Spleen (tissue), 11 donors: Measurements from ENCODE around the gene FKBP10. TPM values are rescaled to one million over a fixed set of nuclear protein-coding genes. Genes with fewer than 3 reads are reported as not detected.
A peak's percentile ranks its signal among the peaks of the same experiment; 100 is the strongest.

Experiments
- DNase-seq: peaks from one replicate; pipeline ENCODE4 v3.0.0-alpha.2; 2020
- H3K27ac ChIP-seq, 8 donors: fragments of 200-600 bp; sonication (generic) in 7 of 8; 1 replicate in 4 of 8; 2 replicates in 4 of 8; pipeline versions ENCODE4 v1.5.0 to v1.8.0; 2016 to 2021; ENCODE audit warnings: inconsistent platforms in 4 of 8, mild to moderate bottlenecking in 4 of 8, moderate library complexity in 1 of 8
- H3K27me3 ChIP-seq, 7 donors: fragments of 200-600 bp; sonication (generic) in 6 of 7; replicated peaks in 1 of 7; 1 replicate in 4 of 7; 2 replicates in 3 of 7; pipeline versions ENCODE4 v1.5.0 to v1.8.0; 2016 to 2021; ENCODE audit warnings: inconsistent platforms in 3 of 7, mild to moderate bottlenecking in 1 of 7
- H3K36me3 ChIP-seq, 6 donors: fragments of 200-600 bp; sonication (generic) in 5 of 6; 1 replicate in 4 of 6; 2 replicates in 2 of 6; pipeline versions ENCODE4 v1.5.0 to v1.8.0; 2016 to 2021; ENCODE audit warnings: inconsistent platforms in 2 of 6
- H3K4me1 ChIP-seq, 6 donors: fragments of 200-600 bp; sonication (generic) in 5 of 6; 1 replicate in 3 of 6; 2 replicates in 3 of 6; pipeline versions ENCODE4 v1.5.0 to v1.8.0; 2016 to 2021; ENCODE audit warnings: inconsistent platforms in 3 of 6
- H3K4me3 ChIP-seq, 8 donors: fragments of 200-600 bp; sonication (generic) in 7 of 8; 1 replicate in 4 of 8; 2 replicates in 4 of 8; pipeline versions ENCODE4 v1.5.0 to v1.8.0; 2016 to 2021; ENCODE audit warnings: inconsistent platforms in 4 of 8, mild to moderate bottlenecking in 4 of 8, moderate library complexity in 2 of 8
- H3K9me3 ChIP-seq, 8 donors: fragments of 200-600 bp; sonication (generic) in 7 of 8; 1 replicate in 4 of 8; 2 replicates in 4 of 8; pipeline versions ENCODE4 v1.5.0 to v1.8.0; 2016 to 2021; ENCODE audit warnings: inconsistent platforms in 4 of 8
- POLR2A ChIP-seq, 3 donors: fragments of 450-650 bp; IDR thresholded peaks; one replicate each; pipeline ENCODE4 v1.5.1; 2017; ENCODE audit warnings: antibody characterized with exemption in 3 of 3, mild to moderate bottlenecking in 1 of 3
- POLR2AphosphoS5 ChIP-seq, 3 donors: sonication (generic); formaldehyde crosslinking; IDR thresholded peaks; one replicate each; pipeline ENCODE4 v1.5.1; 2017; ENCODE audit warnings: antibody characterized with exemption in 3 of 3
- WGBS, 5 donors: extraction: QIAGEN DNeasy Blood & Tissue Kit in 3 of 5; methylation state at CpG; one replicate each; pipeline versions ENCODE4 v1.1.5 to v1.1.7; 2013 to 2018; 5-methylcytosine and 5-hydroxymethylcytosine counted together
- intact Hi-C: fragments of 100-400 bp; cut with DNase I; formaldehyde crosslinking; loops from one replicate; pipeline ENCODE4 v1.15.0; 2023; ENCODE audit warnings: low total_unique reads
- polyA plus RNA-seq, 3 donors: library from polyadenylated mRNA; stranded (reverse); fragments of 200-250 nt; gene quantifications; one replicate each; pipeline ENCODE4 v1.2.1, GENCODE V29; 2013
- total RNA-seq, 7 donors: library from RNA; depleted of rRNA in 3 of 7; stranded (reverse); fragments of >200 nt in 3 of 7; fragmentation: NEBNext Ultra II Directional in 4 of 7; extraction: Animal tissue kit (Norgen Biotek cat#: 25700) in 4 of 7; gene quantifications; one replicate each; pipeline versions ENCODE4 v1.1.0 to v1.2.1, GENCODE V29; 2016 to 2021
- TF ChIP-seq, protein P1 (sequence below), 11 experiments: fragments of 200-600 bp in 7 of 11; fragments of 450-650 bp in 4 of 11; sonication (generic) in 4 of 11; IDR thresholded peaks in 8 of 11; conservative IDR thresholded peaks in 3 of 11; 1 replicate in 7 of 11; 2 replicates in 4 of 11; pipeline versions ENCODE4 v1.4.0 to v1.8.0; 2016 to 2021; ENCODE audit warnings: antibody characterized with exemption in 11 of 11, inconsistent platforms in 4 of 11, mild to moderate bottlenecking in 1 of 11
- donor health status: healthy with polysubstance abuse.
- donor health status: DM: no; HTN: no; CAD: no; lungs with moderate emphysema.
- donor health status: DM: no; HTN: no; CAD: no.
- donor health status: Bipolar disorder and iron deficiency.
- donor health status: healthy.
- donor health status: DM: no; HTN: no; CAD: no.
- donor health status: DM: yes; HTN: yes; CAD: no.

The FKBP10 gene
- total and polyA plus RNA-seq, 10 donors = 9.6 to 30.8 (median 16.2) TPM

DNA sequence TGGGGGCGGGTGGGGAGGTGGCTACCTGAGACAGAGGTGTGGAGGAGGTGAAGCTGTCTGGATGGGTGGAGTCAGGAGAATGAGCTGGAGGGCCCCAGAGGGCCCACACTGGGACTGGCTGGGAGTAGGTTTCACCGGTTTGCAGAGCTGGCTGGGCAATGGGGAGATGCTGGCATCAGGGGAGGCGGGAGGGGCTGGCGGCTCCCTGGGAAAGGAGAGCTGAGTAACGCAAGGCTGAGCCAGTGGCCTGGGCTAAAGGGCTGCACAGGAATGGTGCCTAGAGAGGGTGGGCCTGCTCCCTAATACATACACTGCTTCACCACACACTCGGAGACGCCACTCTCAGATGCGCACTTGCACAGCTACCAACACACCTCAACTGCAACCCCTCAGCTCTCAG, 13.4 kb upstream of the FKBP10 start:
- H3K27me3 ChIP-seq = no peaks in the 10 kb centered on the region
- no peak overlapping the region for H3K27ac ChIP-seq
- no peak for DNase-seq
- peaks cover 6 to 28% (median 18%) of the 10 kb centered on the region in 6 donors for H3K4me1 ChIP-seq
- no peaks in the 10 kb centered on the region for H3K36me3 ChIP-seq
- TF ChIP-seq, protein P1, sequence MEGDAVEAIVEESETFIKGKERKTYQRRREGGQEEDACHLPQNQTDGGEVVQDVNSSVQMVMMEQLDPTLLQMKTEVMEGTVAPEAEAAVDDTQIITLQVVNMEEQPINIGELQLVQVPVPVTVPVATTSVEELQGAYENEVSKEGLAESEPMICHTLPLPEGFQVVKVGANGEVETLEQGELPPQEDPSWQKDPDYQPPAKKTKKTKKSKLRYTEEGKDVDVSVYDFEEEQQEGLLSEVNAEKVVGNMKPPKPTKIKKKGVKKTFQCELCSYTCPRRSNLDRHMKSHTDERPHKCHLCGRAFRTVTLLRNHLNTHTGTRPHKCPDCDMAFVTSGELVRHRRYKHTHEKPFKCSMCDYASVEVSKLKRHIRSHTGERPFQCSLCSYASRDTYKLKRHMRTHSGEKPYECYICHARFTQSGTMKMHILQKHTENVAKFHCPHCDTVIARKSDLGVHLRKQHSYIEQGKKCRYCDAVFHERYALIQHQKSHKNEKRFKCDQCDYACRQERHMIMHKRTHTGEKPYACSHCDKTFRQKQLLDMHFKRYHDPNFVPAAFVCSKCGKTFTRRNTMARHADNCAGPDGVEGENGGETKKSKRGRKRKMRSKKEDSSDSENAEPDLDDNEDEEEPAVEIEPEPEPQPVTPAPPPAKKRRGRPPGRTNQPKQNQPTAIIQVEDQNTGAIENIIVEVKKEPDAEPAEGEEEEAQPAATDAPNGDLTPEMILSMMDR (IDR thresholded peaks at IDR 0.05 in 8 of 11, conservative IDR thresholded peaks at IDR 0.05 in 3 of 11) = no peak
- WGBS, 5 donors = 93 to 96% (median 94%) methylated on average over 8 of the region's 8 CpGs
- no peak overlapping the region for H3K4me3 ChIP-seq
- intact Hi-C loops = no loop called here
- H3K9me3 ChIP-seq = no peaks in the 10 kb centered on the region

DNA sequence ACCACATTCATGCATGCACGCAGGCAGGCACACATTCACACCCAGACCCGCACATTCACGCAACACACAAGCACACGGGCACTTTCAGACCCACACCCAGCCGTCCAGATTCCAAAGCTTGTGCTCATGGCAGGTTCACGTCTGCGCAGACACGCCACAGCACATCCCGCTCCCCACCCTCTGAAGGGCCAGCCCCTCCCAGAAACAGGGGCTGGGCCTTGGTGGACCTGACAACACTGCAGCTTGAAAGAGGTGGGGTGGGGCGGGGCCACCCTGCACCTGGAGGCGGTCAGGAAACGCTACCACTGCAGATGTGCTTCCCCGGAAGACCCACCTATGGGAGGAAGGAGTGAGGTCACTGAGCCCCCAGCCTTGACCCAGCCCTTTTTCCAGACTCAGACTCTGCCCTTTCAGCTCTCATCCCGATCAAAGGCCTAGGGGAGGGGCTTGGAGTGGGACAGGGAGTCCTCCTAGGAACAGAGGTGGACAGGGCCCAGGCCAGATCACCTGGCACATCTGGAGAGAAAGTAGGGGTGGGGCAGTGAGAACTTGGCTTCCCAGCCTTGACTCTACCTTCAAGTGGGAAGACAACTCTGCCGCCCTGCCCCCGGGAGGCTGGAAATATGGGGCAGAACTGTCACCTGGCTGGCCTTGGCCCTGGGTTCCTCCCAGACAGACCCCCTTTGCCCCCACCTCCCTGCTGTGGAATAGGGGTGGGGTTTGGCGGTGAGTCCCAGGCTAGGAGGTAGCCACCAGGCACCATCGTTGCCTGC, 12.0 kb upstream of the FKBP10 start:
- H3K4me1 ChIP-seq = peaks cover 6 to 28% (median 18%) of the 10 kb centered on the region in 6 donors
- H3K27ac ChIP-seq = no peak overlapping the region
- H3K9me3 ChIP-seq = no peaks in the 10 kb centered on the region
- intact Hi-C loops = loop anchor here (2.0 kb wide), 1 partner anchor 62 kb away; no protein-coding TSS in a partner anchor
- H3K4me3 ChIP-seq = no peak overlapping the region
- WGBS, 5 donors = 49 to 83% (median 69%) methylated on average over 18 of the region's 18 CpGs
- no peak for DNase-seq
- TF ChIP-seq, protein P1 (IDR thresholded peaks at IDR 0.05 in 8 of 11, conservative IDR thresholded peaks at IDR 0.05 in 3 of 11) = no peak
- TF ChIP-seq POLR2A (IDR thresholded peaks at IDR 0.05) (no peak), POLR2AphosphoS5 (IDR thresholded peaks at IDR 0.05) (no peak)
- no peaks in the 10 kb centered on the region for H3K36me3 ChIP-seq
- no peaks in the 10 kb centered on the region for H3K27me3 ChIP-seq

DNA sequence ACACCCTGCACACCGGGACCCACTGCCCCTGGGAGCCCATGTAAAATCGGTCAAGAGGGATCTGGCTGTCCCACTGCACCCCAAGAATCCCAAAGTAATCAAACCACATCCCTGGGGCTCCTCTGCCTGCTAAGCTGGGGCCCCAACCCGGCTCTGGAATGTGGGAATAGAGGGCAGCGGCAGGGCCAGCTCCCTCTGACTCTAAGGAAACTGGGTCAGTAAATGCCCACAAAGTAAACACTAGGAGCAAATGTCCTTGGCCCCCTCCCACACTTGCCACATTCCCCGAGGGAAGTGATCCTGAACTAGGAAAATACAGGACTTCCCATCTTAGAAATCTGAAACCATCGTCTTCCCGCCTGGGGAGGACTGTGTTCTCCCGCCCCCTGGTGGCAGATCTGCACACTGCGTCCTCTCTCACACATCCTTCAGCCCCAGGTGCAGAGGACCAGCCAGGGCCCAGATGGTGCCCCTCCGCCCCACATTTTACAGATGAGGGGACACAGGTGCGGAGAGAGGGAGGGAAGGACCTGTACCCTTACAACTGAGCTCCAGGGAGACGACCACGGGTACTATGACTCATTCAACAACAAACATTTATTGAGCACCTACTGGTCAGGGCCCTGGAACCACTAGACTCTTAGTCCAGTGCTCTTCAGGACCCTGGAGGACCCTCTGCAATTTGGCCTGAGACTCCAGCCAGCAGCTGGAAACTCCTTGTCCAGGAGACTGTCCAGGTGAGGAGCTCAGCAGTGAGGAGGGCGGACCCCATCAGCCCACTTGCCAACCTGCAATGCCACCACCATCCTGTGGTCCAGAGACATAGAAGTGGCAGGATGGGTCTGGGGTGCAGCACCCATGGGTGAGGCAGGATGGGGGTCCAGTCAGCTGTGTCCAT, 11.2 kb upstream of the FKBP10 start:
- peak; percentile 92 for DNase-seq
- Histone ChIP-seq H3K9me3 (no peaks in the 10 kb centered on the region), H3K4me1 (peaks cover 6 to 28% (median 18%) of the 10 kb centered on the region in 6 donors), H3K4me3 (peak overlapping the region in 1 of 8 donors; percentile 31), H3K36me3 (no peaks in the 10 kb centered on the region), H3K27ac (no peak overlapping the region), H3K27me3 (no peaks in the 10 kb centered on the region)
- WGBS, 5 donors = 18 to 27% (median 23%) methylated on average over 14 of the region's 14 CpGs
- peak in 2 of 3 donors; percentile 29 to 36 for TF ChIP-seq POLR2AphosphoS5 (IDR thresholded peaks at IDR 0.05)
- TF ChIP-seq POLR2A (IDR thresholded peaks at IDR 0.05) = no peak
- TF ChIP-seq, protein P1 (IDR thresholded peaks at IDR 0.05 in 8 of 11, conservative IDR thresholded peaks at IDR 0.05 in 3 of 11) = peak; percentile 79 to 97 (median 95)
- intact Hi-C loops = loop anchor here (2.0 kb wide), 1 partner anchor 63 kb away; no protein-coding TSS in a partner anchor
